GM23338 (cell line): ENCODE results near the gene SRA1. TPM values are rescaled to one million over a fixed set of nuclear protein-coding genes. Genes with fewer than 3 reads are reported as not detected.

ENCODE experiments used
- ATAC-seq: fragments of 200-7000 bp; cut with Tn5 transposase; 3 replicates; pipeline ENCODE4 v1.9.1; 2020
- DNase-seq: peaks from one replicate; pipeline ENCODE4 v3.0.0-alpha.2; 2015; ENCODE audit warnings: low spot score
- H2AFZ ChIP-seq: fragments of 200-600 bp; sonication (generic); 2 replicates; pipeline ENCODE4 v1.8.0; 2016; ENCODE audit warnings: antibody characterized with exemption, mild to moderate bottlenecking, moderate library complexity
- H3F3A ChIP-seq: fragments of 200-600 bp; sonication (generic); replicated peaks from 2 replicates; pipeline ENCODE4 v1.8.0; 2017; ENCODE audit warnings: antibody characterized with exemption, mixed run types, low read depth
- H3K27ac ChIP-seq: fragments of 200-600 bp; sonication (generic); 2 replicates; pipeline ENCODE4 v1.6.1; 2016; ENCODE audit warnings: low read depth
- H3K27me3 ChIP-seq: fragments of 200-600 bp; sonication (generic); 2 replicates; pipeline ENCODE4 v1.8.0; 2016; ENCODE audit warnings: mild to moderate bottlenecking, mixed run types, moderate library complexity; ENCODE audit not compliant: insufficient read depth
- H3K36me3 ChIP-seq: fragments of 200-600 bp; sonication (generic); 2 replicates; pipeline ENCODE4 v1.8.0; 2016; ENCODE audit warnings: mild to moderate bottlenecking; ENCODE audit not compliant: insufficient read depth
- H3K4me1 ChIP-seq: fragments of 200-600 bp; sonication (generic); 2 replicates; pipeline ENCODE4 v1.8.0; 2016; ENCODE audit warnings: mild to moderate bottlenecking, moderate library complexity; ENCODE audit not compliant: insufficient read depth
- H3K4me2 ChIP-seq: fragments of 200-600 bp; sonication (generic); 2 replicates; pipeline ENCODE4 v1.7.1; 2017; ENCODE audit warnings: mixed run types
- H3K4me3 ChIP-seq: fragments of 200-600 bp; sonication (generic); 2 replicates; pipeline ENCODE4 v1.6.1; 2016; ENCODE audit warnings: mixed run types
- H3K79me2 ChIP-seq: fragments of 200-600 bp; sonication (generic); replicated peaks from 2 replicates; pipeline ENCODE4 v1.8.0; 2017; ENCODE audit warnings: mild to moderate bottlenecking; ENCODE audit not compliant: insufficient read depth
- H3K9me2 ChIP-seq: fragments of 200-600 bp; sonication (generic); 2 replicates; pipeline ENCODE4 v1.8.0; 2017; ENCODE audit not compliant: insufficient read depth
- H4K20me1 ChIP-seq: fragments of 200-600 bp; sonication (generic); replicated peaks from 2 replicates; pipeline ENCODE4 v1.8.0; 2017; ENCODE audit warnings: mild to moderate bottlenecking; ENCODE audit not compliant: insufficient read depth
- H3K27ac Mint-ChIP-seq: 2 replicates; pipeline ENCODE4 v1.8.0; 2020; ENCODE audit warnings: inconsistent platforms, mild to moderate bottlenecking, moderate library complexity, mixed read lengths
- H3K27me3 Mint-ChIP-seq: 3 replicates; pipeline ENCODE4 v1.8.0; 2022; ENCODE audit warnings: low read depth, mild to moderate bottlenecking, moderate library complexity, mixed read lengths, inconsistent platforms; ENCODE audit not compliant: insufficient read depth, poor library complexity
- H3K36me3 Mint-ChIP-seq: 3 replicates; pipeline ENCODE4 v1.8.0; 2021; ENCODE audit warnings: low read depth, mild to moderate bottlenecking, inconsistent platforms, moderate library complexity, mixed read lengths
- H3K4me1 Mint-ChIP-seq: 3 replicates; pipeline ENCODE4 v1.8.0; 2020; ENCODE audit warnings: mild to moderate bottlenecking, inconsistent platforms, mixed read lengths
- H3K4me3 Mint-ChIP-seq: 3 replicates; pipeline ENCODE4 v1.8.0; 2021; ENCODE audit warnings: moderate library complexity, mild to moderate bottlenecking, inconsistent platforms, mixed read lengths
- H3K9me3 Mint-ChIP-seq: 3 replicates; pipeline ENCODE4 v1.8.0; 2020; ENCODE audit warnings: moderate library complexity, mild to moderate bottlenecking, inconsistent platforms, mixed read lengths
- CREB1 ChIP-seq: fragments of 250-450 bp; sonication (Bioruptor Pico); IDR thresholded peaks from 2 replicates; pipeline ENCODE4 v1.5.0; 2020; ENCODE audit warnings: low read depth, mild to moderate bottlenecking, moderate library complexity
- CTCF ChIP-seq, 2 experiments: fragments of 200-600 bp in 1 of 2; sonication (generic) in 1 of 2; conservative IDR thresholded peaks; 2 replicates each; pipeline versions ENCODE4 v1.5.1 to v1.6.1; 2016 to 2017; ENCODE audit warnings: antibody characterized with exemption in 2 of 2, low read depth in 2 of 2, mild to moderate bottlenecking in 2 of 2, moderate library complexity in 1 of 2
- ETS1 ChIP-seq: IDR thresholded peaks from 2 replicates; pipeline ENCODE4 v1.6.1; 2016; ENCODE audit warnings: antibody characterized with exemption
- EZH2 ChIP-seq: fragments of 200-600 bp; sonication (generic); IDR thresholded peaks from one replicate; pipeline ENCODE4 v1.8.0; 2017; ENCODE audit warnings: antibody characterized with exemption, mild to moderate bottlenecking, low read depth; ENCODE audit not compliant: unreplicated experiment
- EZH2phosphoT487 ChIP-seq: fragments of 200-600 bp; sonication (generic); IDR thresholded peaks from one replicate; pipeline ENCODE4 v1.8.1; 2018; ENCODE audit warnings: antibody characterized with exemption; ENCODE audit not compliant: unreplicated experiment
- JUNB ChIP-seq: IDR thresholded peaks from one replicate; pipeline ENCODE4 v1.6.1; 2016; ENCODE audit warnings: antibody characterized with exemption; ENCODE audit not compliant: unreplicated experiment
- NANOG ChIP-seq: IDR thresholded peaks from 2 replicates; pipeline ENCODE4 v1.6.1; 2016; ENCODE audit warnings: antibody characterized with exemption, borderline replicate concordance
- POLR2AphosphoS5 ChIP-seq: IDR thresholded peaks from 2 replicates; pipeline ENCODE4 v1.6.1; 2016; ENCODE audit warnings: antibody characterized with exemption, low read depth
- STAT1 ChIP-seq: IDR thresholded peaks from one replicate; pipeline ENCODE4 v1.6.1; 2016; ENCODE audit warnings: antibody characterized with exemption; ENCODE audit not compliant: unreplicated experiment
- ZNF114 ChIP-seq: fragments of 250-450 bp; sonication (Bioruptor Pico); IDR thresholded peaks from 2 replicates; pipeline ENCODE4 v1.5.0; 2020; ENCODE audit warnings: mild to moderate bottlenecking, moderate library complexity
- ZNF331 ChIP-seq: fragments of 250-450 bp; sonication (Bioruptor Pico); IDR thresholded peaks from 2 replicates; pipeline ENCODE4 v1.5.0; 2020; ENCODE audit warnings: low read depth, mild to moderate bottlenecking, moderate library complexity
- ZNF462 ChIP-seq: fragments of 250-450 bp; sonication (Bioruptor Pico); IDR thresholded peaks from 2 replicates; pipeline ENCODE4 v1.5.0; 2020; ENCODE audit warnings: mild to moderate bottlenecking, moderate library complexity
- polyA plus RNA-seq: library from polyadenylated mRNA; unstranded; fragments of >200 nt; fragmentation: Nextera tagmentation; extraction: Ambion mirVana; gene quantifications from 2 replicates; pipeline ENCODE4 v1.2.1, GENCODE V29; 2016
- total RNA-seq: library from RNA; depleted of rRNA; stranded (reverse); fragments of >200 nt; shearing (Covaris generic); gene quantifications from 2 replicates; pipeline ENCODE4 v1.2.3, GENCODE V29; 2014
- TF ChIP-seq, protein P1 (sequence below): IDR thresholded peaks from one replicate; pipeline ENCODE4 v1.6.1; 2018; ENCODE audit warnings: antibody characterized with exemption; ENCODE audit not compliant: unreplicated experiment

SRA1 gene
- total and polyA plus RNA-seq, 2 experiments from 2014 or later = 38.4 to 74.7 TPM

GRCh38 chr5:140596321-140596741, 39.1 kb upstream of the SRA1 start:
- H2AFZ ChIP-seq = no peak overlapping the region
- Mint-ChIP-seq H3K4me3 (no peak overlapping the region), H3K27me3 (peaks cover 4% of the 10 kb centered on the region), H3K27ac (no peak overlapping the region), H3K36me3 (no peaks in the 10 kb centered on the region), H3K4me1 (no peaks in the 10 kb centered on the region), H3K9me3 (peaks cover 6% of the 10 kb centered on the region; the same call in 1 of the 3 replicates)
- H3K27me3 ChIP-seq = no peaks in the 10 kb centered on the region
- no peak overlapping the region for H3K4me2 ChIP-seq
- TF ChIP-seq EZH2phosphoT487 (no peak), CREB1 (CRISPR knock-in tag) (no peak), EZH2 (no peak), JUNB (no peak), NANOG (no peak), POLR2AphosphoS5 (no peak), ZNF462 (CRISPR knock-in tag) (no peak), ETS1 (no peak), STAT1 (no peak), ZNF114 (CRISPR knock-in tag) (no peak), ZNF331 (CRISPR knock-in tag) (no peak), CTCF (conservative IDR thresholded peaks at IDR 0.05; ENCODE audit: low read depth in 2 of 2) (no peak)
- TF ChIP-seq, protein P1, sequence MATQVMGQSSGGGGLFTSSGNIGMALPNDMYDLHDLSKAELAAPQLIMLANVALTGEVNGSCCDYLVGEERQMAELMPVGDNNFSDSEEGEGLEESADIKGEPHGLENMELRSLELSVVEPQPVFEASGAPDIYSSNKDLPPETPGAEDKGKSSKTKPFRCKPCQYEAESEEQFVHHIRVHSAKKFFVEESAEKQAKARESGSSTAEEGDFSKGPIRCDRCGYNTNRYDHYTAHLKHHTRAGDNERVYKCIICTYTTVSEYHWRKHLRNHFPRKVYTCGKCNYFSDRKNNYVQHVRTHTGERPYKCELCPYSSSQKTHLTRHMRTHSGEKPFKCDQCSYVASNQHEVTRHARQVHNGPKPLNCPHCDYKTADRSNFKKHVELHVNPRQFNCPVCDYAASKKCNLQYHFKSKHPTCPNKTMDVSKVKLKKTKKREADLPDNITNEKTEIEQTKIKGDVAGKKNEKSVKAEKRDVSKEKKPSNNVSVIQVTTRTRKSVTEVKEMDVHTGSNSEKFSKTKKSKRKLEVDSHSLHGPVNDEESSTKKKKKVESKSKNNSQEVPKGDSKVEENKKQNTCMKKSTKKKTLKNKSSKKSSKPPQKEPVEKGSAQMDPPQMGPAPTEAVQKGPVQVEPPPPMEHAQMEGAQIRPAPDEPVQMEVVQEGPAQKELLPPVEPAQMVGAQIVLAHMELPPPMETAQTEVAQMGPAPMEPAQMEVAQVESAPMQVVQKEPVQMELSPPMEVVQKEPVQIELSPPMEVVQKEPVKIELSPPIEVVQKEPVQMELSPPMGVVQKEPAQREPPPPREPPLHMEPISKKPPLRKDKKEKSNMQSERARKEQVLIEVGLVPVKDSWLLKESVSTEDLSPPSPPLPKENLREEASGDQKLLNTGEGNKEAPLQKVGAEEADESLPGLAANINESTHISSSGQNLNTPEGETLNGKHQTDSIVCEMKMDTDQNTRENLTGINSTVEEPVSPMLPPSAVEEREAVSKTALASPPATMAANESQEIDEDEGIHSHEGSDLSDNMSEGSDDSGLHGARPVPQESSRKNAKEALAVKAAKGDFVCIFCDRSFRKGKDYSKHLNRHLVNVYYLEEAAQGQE = no peak
- no peak overlapping the region for H3K27ac ChIP-seq
- DNase-seq (no peak), ATAC-seq (no peak)
- no peak overlapping the region for H3K4me3 ChIP-seq
- no peaks in the 10 kb centered on the region for H3K4me1 ChIP-seq
- H3F3A ChIP-seq = no peaks in the 10 kb centered on the region
- no peaks in the 10 kb centered on the region for H3K9me2 ChIP-seq
- no peaks in the 10 kb centered on the region for H3K36me3 ChIP-seq
- H3K79me2 ChIP-seq = no peaks in the 10 kb centered on the region
- H4K20me1 ChIP-seq = no peaks in the 10 kb centered on the region
